HepG2 (cell line): ENCODE results near the gene NAXD. TPM values are rescaled to one million over a fixed set of nuclear protein-coding genes. Genes with fewer than 3 reads are reported as not detected.
A peak's percentile ranks its signal among the peaks of the same experiment; 100 is the strongest.

Experiments used
- ATAC-seq: fragments of 200-7000 bp; cut with Tn5 transposase; 3 replicates; pipeline ENCODE4 v1.9.1; 2020; ENCODE audit warnings: mild to moderate bottlenecking, moderate library complexity
- BruUV-seq: library from RNA; stranded (reverse); fragments of 400-500 nt; replicated peaks from 2 replicates; lab custom pipeline; 2021; lab: Mats Ljungman, UMichigan
- CTCF ChIA-PET: fragments of 300-600 bp; formaldehyde crosslinking; extraction: SDS; loops from one replicate; lab custom pipeline; 2021; ENCODE audit warnings: low total read pairs, inconsistent platforms, low intra/inter-chr PET ratio; lab: Yijun Ruan, JAX
- POLR2A ChIA-PET: fragments of 350-600 bp; sonication (Branson Sonifier 250); formaldehyde crosslinking; loops from one replicate; lab custom pipeline; 2020; ENCODE audit warnings: antibody characterized with exemption, inconsistent platforms; lab: Yijun Ruan, JAX
- DNase-seq: peaks from one replicate; pipeline ENCODE4 v3.0.0-alpha.2; 2015; ENCODE audit warnings: low spot score
- FAIRE-seq: peaks from 3 replicates; lab custom pipeline; 2011; peaks lifted over from hg19 to GRCh38; lab: Jason Lieb, UNC
- H2AFZ ChIP-seq: one replicate; pipeline ENCODE4 v1.6.1; 2011; ENCODE audit warnings: low read length, inconsistent platforms
- H3K27ac ChIP-seq: fragments of 300-600 bp; 3 replicates; pipeline ENCODE4 v1.8.0; 2011; ENCODE audit warnings: mixed run types, mild to moderate bottlenecking, mixed read lengths, low read length, inconsistent platforms; ENCODE audit not compliant: insufficient read depth; ENCODE audit errors: extremely low read length
- H3K27me3 ChIP-seq, 2 experiments: fragments of 200-600 bp in 1 of 2; 2 replicates in 1 of 2; 3 replicates in 1 of 2; pipeline versions ENCODE4 v1.6.0 to v1.8.0; 2011; ENCODE audit warnings: low read length in 2 of 2, mild to moderate bottlenecking in 2 of 2, moderate library complexity in 2 of 2, inconsistent platforms in 1 of 2; ENCODE audit not compliant: insufficient read depth in 2 of 2, control insufficient read depth in 1 of 2
- H3K36me3 ChIP-seq, 2 experiments: fragments of 200-600 bp in 1 of 2; replicated peaks in 1 of 2; 2 replicates in 1 of 2; 3 replicates in 1 of 2; pipeline versions ENCODE4 v1.5.1 to v1.8.0; 2011; ENCODE audit warnings: low read length in 2 of 2, inconsistent platforms in 1 of 2; ENCODE audit not compliant: insufficient read depth in 2 of 2, control insufficient read depth in 1 of 2
- H3K4me1 ChIP-seq: 2 replicates; pipeline ENCODE4 v1.5.1; 2012; ENCODE audit warnings: low read length, inconsistent platforms; ENCODE audit not compliant: insufficient read depth
- H3K4me2 ChIP-seq: 2 replicates; pipeline ENCODE4 v1.6.0; 2011; ENCODE audit warnings: low read depth, low read length, inconsistent platforms
- H3K4me3 ChIP-seq, 3 experiments: fragments of 200-600 bp in 1 of 3; sonication (generic), shearing (Covaris generic) in 1 of 3; replicated peaks in 1 of 3; 2 replicates each; pipeline ENCODE4 v1.5.1; 2011 to 2016; ENCODE audit warnings: low read length in 3 of 3, inconsistent platforms in 2 of 3, low read depth in 2 of 3, mild to moderate bottlenecking in 2 of 3, control low read depth in 1 of 3, mixed read lengths in 1 of 3; ENCODE audit not compliant: insufficient read depth in 1 of 3
- H3K79me2 ChIP-seq: one replicate; pipeline ENCODE4 v1.6.1; 2011; ENCODE audit warnings: low read length, inconsistent platforms; ENCODE audit not compliant: insufficient read depth
- H3K9ac ChIP-seq: 2 replicates; pipeline ENCODE4 v1.6.0; 2011; ENCODE audit warnings: mild to moderate bottlenecking, low read depth, low read length, inconsistent platforms; ENCODE audit not compliant: insufficient read depth
- H3K9me3 ChIP-seq: 2 replicates; pipeline ENCODE4 v1.5.1; 2012; ENCODE audit warnings: mild to moderate bottlenecking, low read length
- H4K20me1 ChIP-seq: 2 replicates; pipeline ENCODE4 v1.6.0; 2011; ENCODE audit warnings: inconsistent platforms, mild to moderate bottlenecking, low read length, moderate library complexity; ENCODE audit not compliant: insufficient read depth
- ASH2L ChIP-seq: fragments of 300-600, 200-600 bp; sonication (generic); IDR thresholded peaks from 2 replicates; pipeline ENCODE4 v1.7.0; 2017; ENCODE audit warnings: low read depth, mild to moderate bottlenecking, moderate library complexity, mixed read lengths, low read length; ENCODE audit not compliant: insufficient read length
- CHCHD3 ChIP-seq: sonication (generic); formaldehyde crosslinking; IDR thresholded peaks from 2 replicates; pipeline ENCODE4 v1.8.0; 2022; ENCODE audit warnings: mild to moderate bottlenecking, missing genetic modification reagents, moderate library complexity
- KLF9 ChIP-seq: IDR thresholded peaks from 2 replicates; pipeline ENCODE4 v1.6.1; 2016; ENCODE audit warnings: low read depth
- NFKB2 ChIP-seq: sonication (generic); formaldehyde crosslinking; IDR thresholded peaks from 2 replicates; pipeline ENCODE4 v1.4.0; 2020; ENCODE audit warnings: missing genetic modification reagents, borderline replicate concordance
- SPEN ChIP-seq: sonication (generic); formaldehyde crosslinking; IDR thresholded peaks from 2 replicates; pipeline ENCODE4 v1.5.1; 2020; ENCODE audit warnings: low read depth, mild to moderate bottlenecking, missing genetic modification reagents
- SRSF9 ChIP-seq: fragments of 200-400 bp; formaldehyde crosslinking; IDR thresholded peaks from 2 replicates; pipeline ENCODE4 v1.6.1; 2018; ENCODE audit warnings: borderline replicate concordance, mild to moderate bottlenecking, low read depth, low read length; ENCODE audit not compliant: insufficient read depth, poor library complexity, severe bottlenecking
- ZBTB7A ChIP-seq: sonication (generic); formaldehyde crosslinking; IDR thresholded peaks from 2 replicates; pipeline ENCODE4 v1.8.0; 2022; ENCODE audit warnings: mild to moderate bottlenecking, missing genetic modification reagents
- ZFP82 ChIP-seq: sonication (generic); formaldehyde crosslinking; IDR thresholded peaks from 2 replicates; pipeline ENCODE4 v1.5.1; 2020; ENCODE audit warnings: mild to moderate bottlenecking, missing genetic modification reagents, borderline replicate concordance
- ZNF143 ChIP-seq: sonication (generic); formaldehyde crosslinking; IDR thresholded peaks from 2 replicates; pipeline ENCODE4 v1.4.0; 2020; ENCODE audit warnings: missing genetic modification reagents
- ZNF17 ChIP-seq: sonication (generic); formaldehyde crosslinking; IDR thresholded peaks from 2 replicates; pipeline ENCODE4 v1.5.0; 2020; ENCODE audit warnings: mild to moderate bottlenecking, missing genetic modification reagents
- ZNF615 ChIP-seq: sonication (generic); formaldehyde crosslinking; IDR thresholded peaks from 2 replicates; pipeline ENCODE4 v1.5.0; 2020; ENCODE audit warnings: mild to moderate bottlenecking, missing genetic modification reagents, borderline replicate concordance
- ZNF619 ChIP-seq: sonication (generic); formaldehyde crosslinking; IDR thresholded peaks from 2 replicates; pipeline ENCODE4 v1.4.0; 2020; ENCODE audit warnings: mild to moderate bottlenecking, missing genetic modification reagents
- ZNF773 ChIP-seq: sonication (generic); formaldehyde crosslinking; IDR thresholded peaks from 2 replicates; pipeline ENCODE4 v1.4.0; 2020; ENCODE audit warnings: missing genetic modification reagents, borderline replicate concordance
- WGBS: methylation state at CpG from one replicate; pipeline ENCODE4 v1.1.6; 2017; ENCODE audit warnings: low lambda C conversion rate; 5-methylcytosine and 5-hydroxymethylcytosine counted together
- in situ Hi-C: cut with HindIII; loops from 2 replicates; pipeline ENCODE4 v1.10.0; 2017; ENCODE audit warnings: low pct_unique_long_range_greater_than_20kb; ENCODE audit not compliant: extremely low pct_ligation_motif_present
- intact Hi-C: fragments of 100-400 bp; cut with micrococcal nuclease; formaldehyde crosslinking; loops from one replicate; pipeline ENCODE4 v1.10.0; 2022; ENCODE audit not compliant: unreplicated experiment
- polyA plus RNA-seq, 8 experiments: library from polyadenylated mRNA; depleted of rRNA in 3 of 8; stranded (reverse) in 7 of 8; unstranded in 1 of 8; fragments of >200 nt; fragmentation: Illumina TruSeq in 4 of 8; extraction: Trizol in 4 of 8; gene quantifications; 2 replicates each; pipeline versions ENCODE4 v1.2.1 to v1.2.3, GENCODE V29; 2011 to 2016; ENCODE audit warnings: low read depth in 4 of 8, missing spikeins in 1 of 8, mixed read lengths in 1 of 8; ENCODE audit not compliant: insufficient read depth in 1 of 8
- total RNA-seq, 5 experiments: library from RNA; depleted of rRNA; stranded (reverse); fragments of >200 nt; fragmentation: Illumina TruSeq; extraction: Trizol; gene quantifications; 2 replicates each; pipeline ENCODE4 v1.2.3, GENCODE V29; 2016; ENCODE audit warnings: low read depth in 1 of 5
- TF ChIP-seq, protein P1 (sequence below): sonication (generic); formaldehyde crosslinking; IDR thresholded peaks from 2 replicates; pipeline ENCODE4 v1.4.0; 2020; ENCODE audit warnings: mild to moderate bottlenecking, missing genetic modification reagents
- TF ChIP-seq, protein P2 (sequence below): sonication (generic); formaldehyde crosslinking; conservative IDR thresholded peaks from 2 replicates; pipeline ENCODE4 v1.4.0; 2020; ENCODE audit warnings: missing genetic modification reagents
- TF ChIP-seq, protein P3 (sequence below): sonication (generic); formaldehyde crosslinking; IDR thresholded peaks from 2 replicates; pipeline ENCODE4 v1.5.0; 2020; ENCODE audit warnings: missing genetic modification reagents, mild to moderate bottlenecking, borderline replicate concordance

NAXD gene
- total and polyA plus RNA-seq, 2 of the 13 experiments (the other 11 are each of a cell fraction or from before 2014, with no cell fraction given) = 19.0 to 23.2 TPM

DNA sequence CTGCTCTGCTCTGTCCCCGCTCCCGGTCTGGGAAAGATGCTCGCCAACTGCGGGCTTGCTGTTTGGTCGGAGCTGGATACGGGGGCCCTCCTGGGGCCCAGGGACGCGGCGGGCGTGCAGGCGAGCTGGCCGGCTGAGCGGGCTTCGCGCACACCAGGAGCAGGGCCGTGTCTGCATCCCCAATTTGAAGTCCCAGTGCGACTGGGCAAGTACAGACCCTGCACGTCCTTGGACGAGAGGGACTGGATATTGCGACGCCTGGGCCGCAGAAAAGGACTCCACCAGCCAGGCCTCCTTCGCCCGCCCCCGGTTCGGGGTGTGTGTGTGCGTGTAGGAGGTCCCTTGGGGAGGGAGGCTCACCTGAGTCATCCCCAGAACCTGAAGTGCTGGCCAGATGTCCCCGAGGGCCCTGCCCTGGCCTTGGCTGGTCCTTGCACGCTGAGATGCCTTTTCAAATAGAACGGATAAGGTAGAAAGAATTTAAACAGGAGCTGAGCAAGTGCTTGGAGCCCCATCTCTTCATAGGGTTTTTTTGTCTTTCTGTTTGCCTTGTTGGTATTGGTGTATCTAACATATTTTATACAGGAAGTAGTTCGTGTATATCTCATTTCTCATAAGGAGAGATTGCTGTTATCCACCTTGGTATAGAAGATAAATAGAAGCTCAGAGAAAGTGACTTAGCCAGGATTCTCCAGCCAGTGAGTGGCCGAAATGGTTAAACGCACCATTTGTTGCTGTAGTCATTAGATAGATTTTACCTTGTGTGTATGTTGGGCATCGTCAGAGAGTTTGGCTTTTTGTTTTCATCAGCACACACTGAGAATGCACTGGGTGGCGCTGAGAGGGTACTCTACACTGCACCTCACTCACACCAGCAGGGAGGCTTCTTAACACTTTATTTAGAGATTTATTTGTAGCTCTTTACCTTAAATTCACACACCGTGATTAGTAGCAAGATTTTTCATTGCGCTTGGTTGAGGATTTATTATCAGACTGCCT, 1.1 kb downstream of the NAXD start:
- POLR2A ChIA-PET = interaction anchor here (1.5 to 1.9 kb wide), 3 partner anchors 40 to 298 kb away, joined by 5 to 10 read pairs (median 8); partner anchors contain the start of genes ANKRD10 and RAB20
- Histone ChIP-seq H3K79me2 (peaks cover 54% of the 10 kb centered on the region), H3K4me1 (peaks cover 60% of the 10 kb centered on the region), H3K9me3 (no peaks in the 10 kb centered on the region), H4K20me1 (peaks cover 28% of the 10 kb centered on the region), H3K27ac (peak overlapping the region; percentile 83), H3K27me3 (peaks cover 1 to 9% of the 10 kb centered on the region in 2 experiments; a peak in 3 of 5 replicates), H2AFZ (no peak overlapping the region), H3K9ac (peak overlapping the region; percentile 93), H3K4me3 (peak overlapping the region; percentile 96 to 97 (median 97)), H3K4me2 (peak overlapping the region; percentile 94), H3K36me3 (no peaks in the 10 kb centered on the region)
- CTCF ChIA-PET = no interaction called here
- in situ Hi-C loops (no loop called here), intact Hi-C loops (loop anchor here (2.0 to 5.0 kb wide), 3 partner anchors 54 to 159 kb away; no protein-coding TSS in a partner anchor)
- BruUV-seq = TSS peak; percentile 47
- no peak for FAIRE-seq
- DNase-seq = peak; percentile 26
- peak; percentile 50 for ATAC-seq
- 2% methylated on average over 12 of the region's 37 CpGs for WGBS
- TF ChIP-seq ZNF143 (CRISPR knock-in tag) = 0 out of 2 replicates have a peak, but pooled peaks have one; percentile 10
- peak; percentile 15; the same call in 1 of the 2 replicates for TF ChIP-seq ZFP82 (CRISPR knock-in tag)
- TF ChIP-seq NFKB2 (CRISPR knock-in tag) = 0 out of 2 replicates have a peak, but pooled peaks have one; percentile 11
- 0 out of 2 replicates have a peak, but pooled peaks have one; percentile 25 for TF ChIP-seq ZBTB7A (CRISPR knock-in tag)
- TF ChIP-seq CHCHD3 = 0 out of 2 replicates have a peak, but pooled peaks have one; percentile 37
- TF ChIP-seq, protein P1, sequence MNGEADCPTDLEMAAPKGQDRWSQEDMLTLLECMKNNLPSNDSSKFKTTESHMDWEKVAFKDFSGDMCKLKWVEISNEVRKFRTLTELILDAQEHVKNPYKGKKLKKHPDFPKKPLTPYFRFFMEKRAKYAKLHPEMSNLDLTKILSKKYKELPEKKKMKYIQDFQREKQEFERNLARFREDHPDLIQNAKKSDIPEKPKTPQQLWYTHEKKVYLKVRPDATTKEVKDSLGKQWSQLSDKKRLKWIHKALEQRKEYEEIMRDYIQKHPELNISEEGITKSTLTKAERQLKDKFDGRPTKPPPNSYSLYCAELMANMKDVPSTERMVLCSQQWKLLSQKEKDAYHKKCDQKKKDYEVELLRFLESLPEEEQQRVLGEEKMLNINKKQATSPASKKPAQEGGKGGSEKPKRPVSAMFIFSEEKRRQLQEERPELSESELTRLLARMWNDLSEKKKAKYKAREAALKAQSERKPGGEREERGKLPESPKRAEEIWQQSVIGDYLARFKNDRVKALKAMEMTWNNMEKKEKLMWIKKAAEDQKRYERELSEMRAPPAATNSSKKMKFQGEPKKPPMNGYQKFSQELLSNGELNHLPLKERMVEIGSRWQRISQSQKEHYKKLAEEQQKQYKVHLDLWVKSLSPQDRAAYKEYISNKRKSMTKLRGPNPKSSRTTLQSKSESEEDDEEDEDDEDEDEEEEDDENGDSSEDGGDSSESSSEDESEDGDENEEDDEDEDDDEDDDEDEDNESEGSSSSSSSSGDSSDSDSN (CRISPR knock-in tag) = 0 out of 2 replicates have a peak, but pooled peaks have one; percentile 13
- TF ChIP-seq ZNF615 (CRISPR knock-in tag) = no peak
- TF ChIP-seq SPEN (CRISPR knock-in tag) = no peak
- TF ChIP-seq ZNF773 = no peak
- TF ChIP-seq SRSF9 = no peak
- TF ChIP-seq, protein P2, sequence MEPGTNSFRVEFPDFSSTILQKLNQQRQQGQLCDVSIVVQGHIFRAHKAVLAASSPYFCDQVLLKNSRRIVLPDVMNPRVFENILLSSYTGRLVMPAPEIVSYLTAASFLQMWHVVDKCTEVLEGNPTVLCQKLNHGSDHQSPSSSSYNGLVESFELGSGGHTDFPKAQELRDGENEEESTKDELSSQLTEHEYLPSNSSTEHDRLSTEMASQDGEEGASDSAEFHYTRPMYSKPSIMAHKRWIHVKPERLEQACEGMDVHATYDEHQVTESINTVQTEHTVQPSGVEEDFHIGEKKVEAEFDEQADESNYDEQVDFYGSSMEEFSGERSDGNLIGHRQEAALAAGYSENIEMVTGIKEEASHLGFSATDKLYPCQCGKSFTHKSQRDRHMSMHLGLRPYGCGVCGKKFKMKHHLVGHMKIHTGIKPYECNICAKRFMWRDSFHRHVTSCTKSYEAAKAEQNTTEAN (CRISPR knock-in tag) = 0 out of 2 replicates have a peak, but pooled peaks have one; percentile 13
- TF ChIP-seq ZNF619 (CRISPR knock-in tag) = 0 out of 2 replicates have a peak, but pooled peaks have one; percentile 35
- TF ChIP-seq KLF9 = no peak
- TF ChIP-seq ASH2L = peak; percentile 7
- TF ChIP-seq ZNF17 (CRISPR knock-in tag) = 0 out of 2 replicates have a peak, but pooled peaks have one; percentile 5
- TF ChIP-seq, protein P3, sequence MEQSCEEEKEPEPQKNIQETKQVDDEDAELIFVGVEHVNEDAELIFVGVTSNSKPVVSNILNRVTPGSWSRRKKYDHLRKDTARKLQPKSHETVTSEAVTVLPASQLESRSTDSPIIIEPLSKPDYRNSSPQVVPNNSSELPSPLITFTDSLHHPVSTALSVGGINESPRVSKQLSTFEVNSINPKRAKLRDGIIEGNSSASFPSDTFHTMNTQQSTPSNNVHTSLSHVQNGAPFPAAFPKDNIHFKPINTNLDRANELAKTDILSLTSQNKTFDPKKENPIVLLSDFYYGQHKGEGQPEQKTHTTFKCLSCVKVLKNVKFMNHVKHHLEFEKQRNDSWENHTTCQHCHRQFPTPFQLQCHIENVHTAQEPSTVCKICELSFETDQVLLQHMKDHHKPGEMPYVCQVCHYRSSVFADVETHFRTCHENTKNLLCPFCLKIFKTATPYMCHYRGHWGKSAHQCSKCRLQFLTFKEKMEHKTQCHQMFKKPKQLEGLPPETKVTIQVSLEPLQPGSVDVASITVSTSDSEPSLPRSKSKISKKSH = peak; percentile 51; the same call in 1 of the 2 replicates
